A549 (cell line): ENCODE measurements around the gene GFAP. TPM values are rescaled to one million over a fixed set of nuclear protein-coding genes. Genes with fewer than 3 reads are reported as not detected.
"Not testable (repeated sequence)": the region's sequence is repeated elsewhere in the genome, so short reads cannot be mapped to it uniquely, and the experiment has no call there.

Experiments used
- ATAC-seq, 2 experiments: fragments of 200-7000 bp in 1 of 2; fragments of >200 bp in 1 of 2; cut with Nextera tagmentation in 1 of 2; cut with Tn5 transposase in 1 of 2; 3 replicates each; pipeline versions ENCODE4 v1.8.0 to v1.9.1; 2018 to 2020; ENCODE audit warnings: mild to moderate bottlenecking in 1 of 2, moderate library complexity in 1 of 2
- CTCF ChIA-PET: fragments of 300-600 bp; sonication (Branson Sonifier 250); formaldehyde crosslinking; extraction: SDS; loops from one replicate; lab custom pipeline; 2021; ENCODE audit warnings: antibody characterized with exemption, inconsistent platforms; lab: Yijun Ruan, JAX
- POLR2A ChIA-PET: fragments of 350-600 bp; formaldehyde crosslinking; extraction: SDS; loops from one replicate; lab custom pipeline; 2021; ENCODE audit warnings: antibody characterized with exemption, inconsistent platforms; lab: Yijun Ruan, JAX
- DNase-seq, 2 experiments: peaks; one replicate each; pipeline versions ENCODE4 v3.0.0 to v3.0.0-alpha.2; 2011 to 2016; ENCODE audit warnings: low read depth in 1 of 2, low spot score in 1 of 2
- FAIRE-seq: peaks from 2 replicates; lab custom pipeline; 2011; peaks lifted over from hg19 to GRCh38; lab: Jason Lieb, UNC
- H3K27ac ChIP-seq, 2 experiments: fragments of >200 bp; sonication (Bioruptor Twin); formaldehyde crosslinking; 3 replicates each; pipeline ENCODE4 v1.5.1; 2016 to 2017
- H3K4me1 ChIP-seq: fragments of >200 bp; sonication (Bioruptor Twin); formaldehyde crosslinking; 3 replicates; pipeline ENCODE4 v1.6.1; 2016
- H3K4me2 ChIP-seq: fragments of >200 bp; sonication (Bioruptor Twin); formaldehyde crosslinking; 3 replicates; pipeline ENCODE4 v1.6.1; 2016
- H3K4me3 ChIP-seq: fragments of >200 bp; sonication (Bioruptor Twin); formaldehyde crosslinking; 3 replicates; pipeline ENCODE4 v1.5.1; 2016
- H3K9me3 ChIP-seq: fragments of >200 bp; sonication (Bioruptor Twin); formaldehyde crosslinking; 3 replicates; pipeline ENCODE4 v1.6.1; 2016
- EHF ChIP-seq: fragments of 250-450 bp; sonication (Bioruptor Pico); IDR thresholded peaks from 2 replicates; pipeline ENCODE4 v1.5.0; 2020; ENCODE audit warnings: mild to moderate bottlenecking
- FOSB ChIP-seq: fragments of 250-450 bp; sonication (Bioruptor Pico); IDR thresholded peaks from 2 replicates; pipeline ENCODE4 v1.5.0; 2020; ENCODE audit warnings: mild to moderate bottlenecking, moderate library complexity
- GATA3 ChIP-seq: IDR thresholded peaks from 2 replicates; pipeline ENCODE4 v1.6.1; 2012; ENCODE audit warnings: borderline replicate concordance
- HDAC2 ChIP-seq: fragments of 200-600 bp; sonication (generic); IDR thresholded peaks from 2 replicates; pipeline ENCODE4 v1.6.1; 2016
- POLR2A ChIP-seq: IDR thresholded peaks from 2 replicates; pipeline ENCODE4 v1.6.1; 2012; ENCODE audit warnings: mild to moderate bottlenecking, low read length
- RAD21 ChIP-seq, 2 experiments: fragments of >200 bp in 1 of 2; sonication (Bioruptor Twin) in 1 of 2; formaldehyde crosslinking in 1 of 2; IDR thresholded peaks in 1 of 2; conservative IDR thresholded peaks in 1 of 2; 2 replicates in 1 of 2; 3 replicates in 1 of 2; pipeline ENCODE4 v1.6.1; 2012 to 2018; ENCODE audit warnings: inconsistent platforms in 1 of 2
- RARB ChIP-seq: fragments of 250-450 bp; sonication (Bioruptor Pico); IDR thresholded peaks from 2 replicates; pipeline ENCODE4 v1.8.0; 2021; ENCODE audit warnings: mild to moderate bottlenecking, moderate library complexity
- SMC3 ChIP-seq: fragments of >200 bp; sonication (Bioruptor Twin); formaldehyde crosslinking; IDR thresholded peaks from 3 replicates; pipeline ENCODE4 v1.6.1; 2018; ENCODE audit warnings: inconsistent platforms
- SREBF2 ChIP-seq: fragments of 450-650 bp; IDR thresholded peaks from 2 replicates; pipeline ENCODE4 v1.6.1; 2014; ENCODE audit warnings: mild to moderate bottlenecking, moderate library complexity
- TP53 ChIP-seq: fragments of 250-450 bp; sonication (Bioruptor Pico); IDR thresholded peaks from 2 replicates; pipeline ENCODE4 v1.5.0; 2021; ENCODE audit warnings: mild to moderate bottlenecking, moderate library complexity
- WGBS: methylation state at CpG from one replicate; pipeline ENCODE4 v1.1.6; 2017; ENCODE audit errors: missing lambda C conversion rate; 5-methylcytosine and 5-hydroxymethylcytosine counted together
- polyA plus RNA-seq, 4 experiments: library from polyadenylated mRNA; depleted of rRNA in 3 of 4; stranded (reverse); fragments of >200 nt; fragmentation: RNase III in 1 of 4; extraction: RNeasy Plus Mini Kit Qiagen cat#74134 plus additional on column Dnase treatment in 1 of 4; gene quantifications; 2 replicates in 3 of 4; 3 replicates in 1 of 4; pipeline ENCODE4 v1.2.3, GENCODE V29; 2011 to 2017
- TF ChIP-seq, protein P1 (sequence below): fragments of 250-450 bp; sonication (Bioruptor Pico); IDR thresholded peaks from 2 replicates; pipeline ENCODE4 v1.5.0; 2020; ENCODE audit warnings: low read depth, mild to moderate bottlenecking, moderate library complexity
- TF ChIP-seq, protein P2 (sequence below): IDR thresholded peaks from 2 replicates; pipeline ENCODE4 v1.6.1; 2012
- TF ChIP-seq, protein P3 (sequence below): IDR thresholded peaks from 2 replicates; pipeline ENCODE4 v1.6.1; 2012
- TF ChIP-seq, protein P4 (sequence below): fragments of >200 bp; sonication (Bioruptor Twin); formaldehyde crosslinking; IDR thresholded peaks from 3 replicates; pipeline ENCODE4 v1.5.1; 2016
- TF ChIP-seq, protein P5 (sequence below): fragments of >200 bp; sonication (Bioruptor Twin); formaldehyde crosslinking; IDR thresholded peaks from 3 replicates; pipeline ENCODE4 v1.6.1; 2016

GFAP gene
- polyA plus RNA-seq, 2 of the 4 experiments (the other 2 are of a cell fraction): 1.5 to 1.8 TPM

DNA sequence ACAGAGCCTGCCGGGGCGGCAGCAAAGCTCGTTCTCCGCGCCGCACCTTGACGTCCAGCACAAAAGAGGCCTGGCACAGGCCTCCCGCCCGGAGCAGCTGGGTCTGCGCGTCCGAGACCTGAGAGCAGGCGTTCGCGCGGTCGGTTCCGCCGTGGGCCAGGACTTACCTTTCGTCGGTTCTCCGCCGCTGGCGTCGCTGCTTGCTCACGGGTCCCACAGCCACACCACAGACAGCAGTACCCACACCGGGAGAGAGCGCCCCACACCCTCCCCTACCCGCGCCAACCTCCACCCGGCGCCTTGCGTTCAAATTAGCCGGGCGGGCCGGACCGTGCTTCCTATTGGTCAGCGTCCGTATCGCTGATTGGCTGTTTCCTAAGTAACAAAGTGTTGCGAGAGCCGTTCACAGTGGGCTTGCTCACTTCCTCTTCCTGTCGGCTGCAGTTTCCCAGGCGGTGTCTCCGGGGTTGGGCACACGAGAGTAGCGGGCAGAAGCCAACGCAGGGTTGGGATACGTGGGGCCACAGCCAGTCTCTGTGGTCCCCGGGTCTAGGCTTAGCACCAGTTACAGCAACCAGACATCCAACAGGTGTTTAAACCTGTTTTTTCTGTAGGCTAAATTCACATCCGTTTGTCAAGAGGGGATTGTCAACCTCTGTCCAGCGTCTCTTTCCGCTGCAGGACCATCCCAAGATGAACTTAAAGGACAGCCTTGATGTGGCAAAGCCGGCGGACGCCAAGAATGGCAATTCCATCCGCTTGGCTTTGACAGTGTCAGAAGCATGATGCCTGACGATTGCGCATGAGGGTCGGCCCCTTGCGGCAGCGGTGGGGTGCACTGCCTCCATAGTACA, 32.4 kb upstream of the GFAP start, which contains the start of gene KIF18B (continued):
- TF ChIP-seq, protein P1, sequence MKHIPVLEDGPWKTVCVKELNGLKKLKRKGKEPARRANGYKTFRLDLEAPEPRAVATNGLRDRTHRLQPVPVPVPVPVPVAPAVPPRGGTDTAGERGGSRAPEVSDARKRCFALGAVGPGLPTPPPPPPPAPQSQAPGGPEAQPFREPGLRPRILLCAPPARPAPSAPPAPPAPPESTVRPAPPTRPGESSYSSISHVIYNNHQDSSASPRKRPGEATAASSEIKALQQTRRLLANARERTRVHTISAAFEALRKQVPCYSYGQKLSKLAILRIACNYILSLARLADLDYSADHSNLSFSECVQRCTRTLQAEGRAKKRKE (CRISPR knock-in tag): no peak
- TF ChIP-seq, protein P2, sequence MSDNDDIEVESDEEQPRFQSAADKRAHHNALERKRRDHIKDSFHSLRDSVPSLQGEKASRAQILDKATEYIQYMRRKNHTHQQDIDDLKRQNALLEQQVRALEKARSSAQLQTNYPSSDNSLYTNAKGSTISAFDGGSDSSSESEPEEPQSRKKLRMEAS: peak; percentile 91
- TF ChIP-seq RARB: 0 out of 2 replicates have a peak, but pooled peaks have one; percentile 44
- 0 out of 2 replicates have a peak, but pooled peaks have one; percentile 10 for TF ChIP-seq EHF
- TF ChIP-seq, protein P3, sequence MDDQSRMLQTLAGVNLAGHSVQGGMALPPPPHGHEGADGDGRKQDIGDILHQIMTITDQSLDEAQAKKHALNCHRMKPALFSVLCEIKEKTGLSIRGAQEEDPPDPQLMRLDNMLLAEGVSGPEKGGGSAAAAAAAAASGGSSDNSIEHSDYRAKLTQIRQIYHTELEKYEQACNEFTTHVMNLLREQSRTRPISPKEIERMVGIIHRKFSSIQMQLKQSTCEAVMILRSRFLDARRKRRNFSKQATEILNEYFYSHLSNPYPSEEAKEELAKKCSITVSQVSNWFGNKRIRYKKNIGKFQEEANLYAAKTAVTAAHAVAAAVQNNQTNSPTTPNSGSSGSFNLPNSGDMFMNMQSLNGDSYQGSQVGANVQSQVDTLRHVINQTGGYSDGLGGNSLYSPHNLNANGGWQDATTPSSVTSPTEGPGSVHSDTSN: peak; percentile 53
- TF ChIP-seq RAD21 (conservative IDR thresholded peaks at IDR 0.05 in 1 of 2, IDR thresholded peaks at IDR 0.05 in 1 of 2): peak; percentile 25 to 43; a peak in 3 of 5 replicates
- no peak for TF ChIP-seq SREBF2
- TF ChIP-seq, protein P4, sequence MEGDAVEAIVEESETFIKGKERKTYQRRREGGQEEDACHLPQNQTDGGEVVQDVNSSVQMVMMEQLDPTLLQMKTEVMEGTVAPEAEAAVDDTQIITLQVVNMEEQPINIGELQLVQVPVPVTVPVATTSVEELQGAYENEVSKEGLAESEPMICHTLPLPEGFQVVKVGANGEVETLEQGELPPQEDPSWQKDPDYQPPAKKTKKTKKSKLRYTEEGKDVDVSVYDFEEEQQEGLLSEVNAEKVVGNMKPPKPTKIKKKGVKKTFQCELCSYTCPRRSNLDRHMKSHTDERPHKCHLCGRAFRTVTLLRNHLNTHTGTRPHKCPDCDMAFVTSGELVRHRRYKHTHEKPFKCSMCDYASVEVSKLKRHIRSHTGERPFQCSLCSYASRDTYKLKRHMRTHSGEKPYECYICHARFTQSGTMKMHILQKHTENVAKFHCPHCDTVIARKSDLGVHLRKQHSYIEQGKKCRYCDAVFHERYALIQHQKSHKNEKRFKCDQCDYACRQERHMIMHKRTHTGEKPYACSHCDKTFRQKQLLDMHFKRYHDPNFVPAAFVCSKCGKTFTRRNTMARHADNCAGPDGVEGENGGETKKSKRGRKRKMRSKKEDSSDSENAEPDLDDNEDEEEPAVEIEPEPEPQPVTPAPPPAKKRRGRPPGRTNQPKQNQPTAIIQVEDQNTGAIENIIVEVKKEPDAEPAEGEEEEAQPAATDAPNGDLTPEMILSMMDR: no peak; the same call in 2 of the 3 replicates
- TF ChIP-seq SMC3: peak; percentile 26; the same call in 1 of the 3 replicates
- TF ChIP-seq HDAC2: peak; percentile 88
- peak; percentile 96 for TF ChIP-seq POLR2A

DNA sequence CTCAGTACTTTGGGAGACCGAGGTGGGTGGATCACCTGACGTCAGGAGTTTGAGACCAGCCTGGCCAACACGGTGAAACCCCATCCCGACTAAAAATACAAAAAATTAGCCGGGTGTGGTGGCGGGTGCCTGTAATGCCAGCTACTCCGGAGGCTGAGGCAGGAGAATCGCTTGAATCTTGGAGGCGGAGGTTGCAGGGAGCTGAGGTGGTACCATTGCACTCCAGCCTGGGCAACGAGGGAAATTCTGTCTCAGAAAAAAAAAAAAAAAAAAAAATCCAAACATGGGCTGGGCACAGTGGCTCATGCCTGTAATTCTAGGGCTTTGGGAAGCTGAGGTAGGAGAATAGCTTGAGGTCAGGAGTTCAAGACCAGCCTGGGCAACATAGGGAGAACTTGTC, 30.4 kb upstream of the GFAP start:
- H3K4me1 ChIP-seq: peaks cover 37% of the 10 kb centered on the region
- 95% methylated on average over 10 of the region's 10 CpGs for WGBS
- ChIA-PET CTCF (interaction anchor here (0.6 to 38.8 kb wide), 5 partner anchors 23 to 188 kb away, joined by 3 to 752 read pairs (median 5); partner anchors contain the start of gene GFAP), POLR2A (interaction anchor here (0.7 kb wide), 1 partner anchor 68 kb away, joined by 7 read pairs; no protein-coding TSS in a partner anchor)
- H3K4me2 ChIP-seq: peak overlapping the region; percentile 94
- ATAC-seq, FAIRE-seq, DNase-seq, H3K9me3 ChIP-seq: not testable (repeated sequence)
- H3K27ac ChIP-seq: 0 out of 6 replicates have a peak overlapping the region, but pooled peaks of 1 of the 2 experiments have one; percentile 13
- peak overlapping the region; percentile 75; the same call in 2 of the 3 replicates for H3K4me3 ChIP-seq

DNA sequence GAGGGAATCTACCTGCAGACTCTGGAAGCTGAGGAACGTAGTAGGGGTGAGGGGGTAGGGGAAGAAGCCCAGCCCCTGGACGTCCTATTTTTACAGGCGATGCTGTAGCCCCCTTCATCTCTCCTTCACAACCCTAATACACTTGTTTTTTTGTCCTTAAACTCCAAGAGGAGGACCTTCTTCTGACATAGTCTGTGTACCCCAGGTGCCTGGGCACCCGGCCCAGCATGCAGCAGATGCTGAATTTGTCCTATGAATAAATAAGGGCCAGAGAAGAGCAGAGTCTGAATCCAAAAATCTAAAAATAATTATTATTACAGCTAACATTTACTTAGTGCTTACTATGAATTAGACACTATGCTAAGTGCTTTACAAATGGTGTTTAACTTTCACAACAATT, 27.2 kb upstream of the GFAP start:
- Histone ChIP-seq H3K4me1 (peaks cover 44% of the 10 kb centered on the region), H3K9me3 (peaks cover 7% of the 10 kb centered on the region; the same call in 2 of the 3 replicates), H3K27ac (peak overlapping the region; percentile 78 to 86), H3K4me3 (peak overlapping the region; percentile 17; the same call in 2 of the 3 replicates), H3K4me2 (peak overlapping the region; percentile 83)
- 78% methylated on average over 4 of the region's 4 CpGs for WGBS
- ATAC-seq (no peak), DNase-seq (no peak), FAIRE-seq (no peak)
- TF ChIP-seq, protein P5, sequence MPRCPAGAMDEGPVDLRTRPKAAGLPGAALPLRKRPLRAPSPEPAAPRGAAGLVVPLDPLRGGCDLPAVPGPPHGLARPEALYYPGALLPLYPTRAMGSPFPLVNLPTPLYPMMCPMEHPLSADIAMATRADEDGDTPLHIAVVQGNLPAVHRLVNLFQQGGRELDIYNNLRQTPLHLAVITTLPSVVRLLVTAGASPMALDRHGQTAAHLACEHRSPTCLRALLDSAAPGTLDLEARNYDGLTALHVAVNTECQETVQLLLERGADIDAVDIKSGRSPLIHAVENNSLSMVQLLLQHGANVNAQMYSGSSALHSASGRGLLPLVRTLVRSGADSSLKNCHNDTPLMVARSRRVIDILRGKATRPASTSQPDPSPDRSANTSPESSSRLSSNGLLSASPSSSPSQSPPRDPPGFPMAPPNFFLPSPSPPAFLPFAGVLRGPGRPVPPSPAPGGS: no peak
- TF ChIP-seq GATA3 (no peak), FOSB (CRISPR knock-in tag) (no peak), TP53 (no peak)
- ChIA-PET CTCF (interaction anchor here (0.6 to 38.8 kb wide), 10 partner anchors 11 to 193 kb away, joined by 3 to 1853 read pairs (median 4); partner anchors contain the start of genes ACBD4, DCAKD and GFAP), POLR2A (no interaction called here)
